Neural crest cell (in vitro differentiated cells): ENCODE measurements around the gene PPP1R1A. TPM values are rescaled to one million over a fixed set of nuclear protein-coding genes. Genes with fewer than 3 reads are reported as not detected.
A peak's percentile ranks its signal among the peaks of the same experiment; 100 is the strongest.

Source experiments
- DNase-seq: peaks from one replicate; pipeline ENCODE4 v3.0.0; 2021; ENCODE audit warnings: low read depth, mixed read lengths, low spot score
- H3K27ac Mint-ChIP-seq: one replicate; pipeline ENCODE4 v1.8.0; 2021; ENCODE audit warnings: mild to moderate bottlenecking, mixed read lengths; ENCODE audit not compliant: unreplicated experiment
- H3K27me3 Mint-ChIP-seq: 2 replicates; pipeline ENCODE4 v1.8.0; 2021; ENCODE audit warnings: low read depth, mild to moderate bottlenecking, mixed read lengths
- H3K36me3 Mint-ChIP-seq: 2 replicates; pipeline ENCODE4 v1.8.0; 2021; ENCODE audit warnings: low read depth, mild to moderate bottlenecking, mixed read lengths
- H3K4me1 Mint-ChIP-seq: 2 replicates; pipeline ENCODE4 v1.8.0; 2021; ENCODE audit warnings: mixed read lengths
- H3K4me3 Mint-ChIP-seq: one replicate; pipeline ENCODE4 v1.8.0; 2021; ENCODE audit warnings: mild to moderate bottlenecking, mixed read lengths
- H3K9me3 Mint-ChIP-seq: 2 replicates; pipeline ENCODE4 v1.8.0; 2021; ENCODE audit warnings: mixed read lengths
- total RNA-seq: library from RNA; stranded (reverse); gene quantifications from 2 replicates; pipeline ENCODE4 v1.2.1, GENCODE V29; 2021
- TF ChIP-seq, protein P1 (sequence below): fragments of 200-600 bp; sonication (generic); conservative IDR thresholded peaks from 2 replicates; pipeline ENCODE4 v1.5.0; 2021; ENCODE audit warnings: antibody characterized with exemption, mild to moderate bottlenecking

Gene PPP1R1A
- total RNA-seq, 1 donor from 2014 or later, result 10.3 TPM

DNA sequence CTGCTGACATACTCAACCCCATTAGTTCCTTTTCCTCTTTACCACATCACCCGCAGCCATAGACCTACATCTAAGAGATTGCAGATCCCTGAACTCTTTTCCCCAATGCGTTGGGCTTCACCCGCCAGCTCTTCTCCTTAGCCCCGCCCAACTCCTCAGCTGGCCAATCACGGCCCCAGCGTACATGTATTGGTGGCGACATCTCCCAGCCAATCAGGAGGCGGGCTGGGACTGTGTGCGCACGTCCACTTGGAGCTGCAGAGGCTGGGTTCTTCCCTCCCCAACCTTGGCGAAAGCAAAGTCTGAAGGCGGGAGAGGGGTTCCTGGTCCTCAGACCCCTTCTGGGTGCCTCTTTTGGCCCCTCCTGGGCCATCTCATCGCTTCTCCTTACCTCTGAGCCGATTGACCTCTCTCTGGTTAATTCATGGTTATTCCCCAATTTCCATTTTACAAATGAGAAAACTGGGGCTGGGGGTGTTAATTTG lies 28.0 kb downstream of the PPP1R1A start:
- Mint-ChIP-seq H3K27me3 (peaks cover 16% of the 10 kb centered on the region), H3K4me1 (peaks cover 22% of the 10 kb centered on the region), H3K9me3 (peaks cover 2% of the 10 kb centered on the region), H3K27ac (no peak overlapping the region), H3K4me3 (peak overlapping the region; percentile 10), H3K36me3 (no peaks in the 10 kb centered on the region)
- peak; percentile 47 for DNase-seq
- TF ChIP-seq, protein P1, sequence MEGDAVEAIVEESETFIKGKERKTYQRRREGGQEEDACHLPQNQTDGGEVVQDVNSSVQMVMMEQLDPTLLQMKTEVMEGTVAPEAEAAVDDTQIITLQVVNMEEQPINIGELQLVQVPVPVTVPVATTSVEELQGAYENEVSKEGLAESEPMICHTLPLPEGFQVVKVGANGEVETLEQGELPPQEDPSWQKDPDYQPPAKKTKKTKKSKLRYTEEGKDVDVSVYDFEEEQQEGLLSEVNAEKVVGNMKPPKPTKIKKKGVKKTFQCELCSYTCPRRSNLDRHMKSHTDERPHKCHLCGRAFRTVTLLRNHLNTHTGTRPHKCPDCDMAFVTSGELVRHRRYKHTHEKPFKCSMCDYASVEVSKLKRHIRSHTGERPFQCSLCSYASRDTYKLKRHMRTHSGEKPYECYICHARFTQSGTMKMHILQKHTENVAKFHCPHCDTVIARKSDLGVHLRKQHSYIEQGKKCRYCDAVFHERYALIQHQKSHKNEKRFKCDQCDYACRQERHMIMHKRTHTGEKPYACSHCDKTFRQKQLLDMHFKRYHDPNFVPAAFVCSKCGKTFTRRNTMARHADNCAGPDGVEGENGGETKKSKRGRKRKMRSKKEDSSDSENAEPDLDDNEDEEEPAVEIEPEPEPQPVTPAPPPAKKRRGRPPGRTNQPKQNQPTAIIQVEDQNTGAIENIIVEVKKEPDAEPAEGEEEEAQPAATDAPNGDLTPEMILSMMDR, result no peak

DNA sequence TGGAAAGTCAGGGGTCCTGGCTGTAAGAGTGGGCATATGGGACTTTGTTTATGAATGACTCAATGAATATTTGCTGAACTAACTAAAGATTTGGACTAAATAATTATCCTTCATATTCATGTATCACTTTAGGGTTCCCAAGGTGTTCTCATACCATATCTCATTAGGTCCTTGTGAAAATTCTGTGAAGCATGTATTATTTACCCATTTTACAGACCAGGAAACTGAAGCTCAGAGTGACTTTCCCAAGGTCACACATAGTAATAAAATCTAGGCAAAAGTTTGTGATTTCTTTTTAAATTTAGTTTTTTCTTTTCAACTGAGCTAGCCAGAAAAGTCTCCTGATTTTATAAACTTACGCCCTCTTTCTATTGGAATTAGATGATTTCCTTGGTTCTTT lies 29.7 kb downstream of the PPP1R1A start:
- peaks cover 13% of the 10 kb centered on the region for H3K4me1 Mint-ChIP-seq

DNA sequence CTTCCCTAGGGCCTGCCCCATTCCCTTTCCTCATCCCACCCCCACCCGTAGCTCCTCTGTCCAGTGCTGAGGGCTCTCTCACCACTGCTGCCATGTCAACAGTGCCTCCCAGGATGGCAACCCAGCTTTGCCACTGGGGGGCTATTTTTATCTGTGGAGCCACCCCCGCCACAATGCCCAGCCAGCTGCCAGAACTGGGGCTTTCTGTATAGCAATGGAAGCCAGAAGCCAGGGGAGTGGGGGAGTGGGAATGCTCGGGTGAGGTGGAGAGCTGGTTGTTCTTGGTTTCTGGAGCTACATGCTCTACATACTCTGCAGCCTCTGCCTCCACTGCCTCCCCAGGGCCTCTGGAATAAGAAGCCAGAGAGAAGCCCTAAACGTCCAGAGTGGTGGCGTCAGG lies 30.1 kb downstream of the PPP1R1A start:
- H3K36me3 Mint-ChIP-seq, result no peaks in the 10 kb centered on the region
- H3K4me3 Mint-ChIP-seq, result no peak overlapping the region
- H3K27ac Mint-ChIP-seq, result no peak overlapping the region
- DNase-seq, result no peak
- H3K4me1 Mint-ChIP-seq, result peaks cover 13% of the 10 kb centered on the region
- H3K27me3 Mint-ChIP-seq, result peaks cover 16% of the 10 kb centered on the region
- TF ChIP-seq, protein P1, result no peak
- peaks cover 2% of the 10 kb centered on the region for H3K9me3 Mint-ChIP-seq

More for the DNA sequence above, 29.7 kb downstream of the PPP1R1A start:
- TF ChIP-seq, protein P1, result no peak
- Mint-ChIP-seq H3K9me3 (peaks cover 2% of the 10 kb centered on the region), H3K27ac (no peak overlapping the region), H3K4me3 (no peak overlapping the region), H3K27me3 (peaks cover 16% of the 10 kb centered on the region), H3K36me3 (no peaks in the 10 kb centered on the region)
- DNase-seq, result no peak

GRCh38 chr12:54555670-54556257 lies 32.7 kb downstream of the PPP1R1A start:
- Mint-ChIP-seq H3K36me3 (no peaks in the 10 kb centered on the region), H3K9me3 (no peaks in the 10 kb centered on the region)

DNA sequence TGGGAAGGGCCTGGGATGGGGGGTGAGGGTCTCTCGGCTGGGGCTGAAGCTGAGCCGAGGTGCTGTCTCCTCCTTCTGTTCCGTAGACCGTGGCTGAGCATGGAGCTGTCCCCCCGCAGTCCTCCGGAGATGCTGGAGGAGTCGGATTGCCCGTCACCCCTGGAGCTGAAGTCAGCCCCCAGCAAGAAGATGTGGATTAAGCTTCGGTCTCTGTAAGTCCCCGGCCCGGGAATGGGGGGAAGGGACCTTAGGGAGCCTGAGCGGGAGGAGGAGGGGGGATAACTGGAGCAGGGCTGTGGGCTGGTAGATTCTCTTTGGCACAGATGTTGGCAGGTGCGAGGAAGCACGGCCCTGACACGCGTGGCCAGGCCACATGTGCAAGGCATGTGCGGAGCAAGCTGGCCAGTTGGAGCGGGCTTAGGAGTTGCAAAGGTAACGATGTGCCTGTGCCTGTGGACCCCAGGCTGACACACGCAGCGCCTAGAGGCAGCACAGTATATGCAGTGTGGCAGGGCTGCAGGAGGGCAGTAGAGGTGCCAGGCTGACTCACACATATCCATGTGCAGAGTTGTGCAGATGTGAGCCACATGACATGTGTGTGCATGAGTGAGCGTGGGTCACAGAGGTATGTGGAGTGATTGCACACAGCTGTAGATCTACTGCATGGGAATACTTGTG lies 38.5 kb downstream of the PPP1R1A start:
- H3K9me3 Mint-ChIP-seq, result no peaks in the 10 kb centered on the region
- TF ChIP-seq, protein P1, result no peak
- peaks cover 3% of the 10 kb centered on the region for H3K27me3 Mint-ChIP-seq
- H3K4me3 Mint-ChIP-seq, result peak overlapping the region; percentile 89
- H3K36me3 Mint-ChIP-seq, result no peaks in the 10 kb centered on the region
- no peak for DNase-seq
- H3K4me1 Mint-ChIP-seq, result peaks cover 16% of the 10 kb centered on the region
- H3K27ac Mint-ChIP-seq, result no peak overlapping the region

More at GRCh38 chr12:54555670-54556257, 32.7 kb downstream of the PPP1R1A start:
- no peak overlapping the region for H3K4me3 Mint-ChIP-seq
- peaks cover 5% of the 10 kb centered on the region for H3K4me1 Mint-ChIP-seq
- no peak overlapping the region for H3K27ac Mint-ChIP-seq
- H3K27me3 Mint-ChIP-seq, result peaks cover 7% of the 10 kb centered on the region
- DNase-seq, result no peak
- TF ChIP-seq, protein P1, result no peak
